Heart left ventricle (tissue), 13 donors: Measurements from ENCODE around the gene EFNA5.

Experiments
- CTCF ChIP-seq, 12 donors: fragments of 200-600 bp; sonication (generic) in 4 of 12; IDR thresholded peaks; one replicate each; pipeline versions ENCODE4 v1.5.0 to v1.8.0; 2018 to 2022; ENCODE audit warnings: antibody characterized with exemption in 12 of 12, mild to moderate bottlenecking in 5 of 12
- POLR2A ChIP-seq, 2 donors: fragments of 450-650 bp; IDR thresholded peaks; one replicate each; pipeline ENCODE4 v1.6.1; 2017; ENCODE audit warnings: antibody characterized with exemption in 2 of 2, mild to moderate bottlenecking in 2 of 2, moderate library complexity in 2 of 2
- donor health status: ischemic (EF 13 %, LVEDD 7.1; RV severe dilation, severe dysfunction).
- donor health status: DM: no; HTN: yes; CAD: no.
- donor health status: DM: no; HTN: no; CAD: no.
- donor health status: ischemic (EF 25% LVEDD 6.9; RV normal size, moderate dysfunction).
- donor health status: ischemic (EF 25% LVEDD 5.7; RV mildly dilated, moderate dysfunction).
- donor health status: ischemic (EF 35%, LVEDD 5.7; RV mildly dilated, moderate dysfunction).
- donor health status: nonischemic (EF 11% LVEDD 7.7; RV severe dilation, severe dysfunction).
- donor health status: DM: yes; HTN: yes; CAD: no.
- donor health status: PGD.
- donor health status: ischemic (EF 29% LVEDD 5.4; RV normal size, mild dysfunction).
- donor health status: nonischemic (EF 23%, LVEDD 6.1; RV moderate dilation, normal function).

- no peak for TF ChIP-seq POLR2A (IDR thresholded peaks at IDR 0.05)
- TF ChIP-seq CTCF (IDR thresholded peaks at IDR 0.05), result no peak
These were observed 232.7 kb downstream of the EFNA5 start for GRCh38 chr5:107437986-107438510.
